ENCODE data around the gene GIT2.
"Not testable (repeated sequence)": the region's sequence is repeated elsewhere in the genome, so short reads cannot be mapped to it uniquely, and the experiment has no call there.

The GIT2 gene

GRCh38 chr12:109915171-109916040 is 80.8 kb downstream of the GIT2 start:
- DNase-seq, result no peak

- no peak for DNase-seq
These were observed 81.7 kb downstream of the GIT2 start for GRCh38 chr12:109914461-109914860.

DNA sequence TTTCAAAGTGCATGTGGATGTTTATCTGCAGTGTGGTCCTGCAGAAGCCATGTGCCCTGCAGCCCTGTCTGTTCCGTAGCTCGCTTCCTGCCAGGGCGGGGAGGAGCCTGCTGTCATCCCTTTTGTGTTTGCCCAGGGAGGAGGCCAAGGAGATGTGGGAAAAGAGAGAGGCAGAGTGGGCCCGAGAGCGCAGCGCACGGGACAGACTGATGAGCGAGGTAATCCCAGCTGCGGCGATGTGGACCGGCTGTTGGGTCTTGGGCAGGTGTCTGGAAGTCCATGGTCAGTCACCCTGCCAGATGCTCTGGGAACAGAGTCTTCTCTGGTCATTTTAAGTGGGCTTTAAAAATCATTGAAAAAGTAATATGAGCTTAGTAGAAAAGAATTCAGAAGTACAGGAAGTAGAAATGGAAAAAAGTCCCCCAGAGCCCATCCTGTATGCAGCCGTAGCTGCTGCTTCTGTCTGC is 83.3 kb downstream of the GIT2 start:
- no peak for DNase-seq

GRCh38 chr12:109910969-109911348 is 85.2 kb downstream of the GIT2 start:
- peak; percentile 15 for DNase-seq

- DNase-seq, result no peak
These were observed 85.8 kb downstream of the GIT2 start for GRCh38 chr12:109910254-109910968.

DNA sequence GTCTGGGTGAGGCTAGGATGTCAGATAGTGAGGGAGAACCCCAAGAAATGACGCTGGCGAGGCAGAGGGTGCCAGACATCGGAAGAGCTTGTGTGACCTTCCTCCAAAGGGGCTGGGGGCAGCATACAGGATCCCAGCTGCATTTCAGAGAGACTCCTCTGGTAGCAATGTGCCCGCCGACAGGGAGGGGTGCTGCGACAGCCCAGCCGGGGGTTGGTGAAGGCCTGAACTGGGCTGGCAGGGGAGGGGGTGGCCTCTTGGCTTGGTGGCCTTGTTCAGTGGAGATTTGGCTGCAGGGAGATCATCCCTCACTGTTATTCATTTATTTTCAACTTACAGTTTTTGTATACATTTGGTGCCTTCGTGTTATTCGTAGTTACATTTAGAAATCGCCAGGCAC is 90.9 kb downstream of the GIT2 start:
- no peak for DNase-seq

- no peak for DNase-seq
These were observed 93.2 kb downstream of the GIT2 start for GRCh38 chr12:109902891-109903418.

DNA sequence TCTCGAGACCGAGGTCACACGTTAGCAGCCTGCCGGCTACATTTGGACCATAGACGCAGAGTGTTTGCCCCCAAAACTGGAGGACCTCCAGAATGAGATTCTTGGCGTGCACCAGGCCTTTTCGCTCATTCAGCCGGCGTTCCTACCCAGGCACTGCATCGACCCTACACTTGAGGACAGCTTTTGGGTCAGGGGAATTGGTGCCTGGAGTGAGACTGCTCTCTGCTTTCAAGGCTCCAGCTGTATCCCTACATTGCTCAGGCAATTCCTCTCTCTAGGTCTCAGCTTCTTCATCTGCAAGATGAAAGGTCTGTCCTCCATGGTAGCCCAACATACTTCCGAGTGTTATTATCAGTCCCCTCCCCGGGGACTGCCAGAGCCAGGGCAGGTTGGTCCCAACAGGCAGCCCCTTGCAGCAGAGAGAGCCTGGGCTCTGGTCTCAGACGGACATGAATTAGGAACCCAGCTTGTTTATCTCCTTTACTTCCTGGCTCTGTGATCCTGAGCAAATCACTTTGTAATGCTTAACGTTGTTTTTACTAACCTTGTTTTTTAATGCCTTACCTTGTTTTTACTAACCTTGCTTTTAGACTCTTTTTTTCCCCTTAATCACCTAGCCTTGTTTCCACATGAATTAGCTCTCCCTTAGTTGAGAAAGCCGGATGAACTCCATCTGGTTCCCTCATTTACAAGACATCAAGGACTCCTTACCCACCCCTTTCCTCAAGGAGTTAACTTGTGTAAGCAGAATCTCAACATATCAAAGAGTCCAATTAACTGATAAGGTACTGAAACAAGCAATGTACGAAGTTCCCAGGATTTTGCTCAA is 95.2 kb downstream of the GIT2 start:
- DNase-seq, result peak; percentile 25

DNA sequence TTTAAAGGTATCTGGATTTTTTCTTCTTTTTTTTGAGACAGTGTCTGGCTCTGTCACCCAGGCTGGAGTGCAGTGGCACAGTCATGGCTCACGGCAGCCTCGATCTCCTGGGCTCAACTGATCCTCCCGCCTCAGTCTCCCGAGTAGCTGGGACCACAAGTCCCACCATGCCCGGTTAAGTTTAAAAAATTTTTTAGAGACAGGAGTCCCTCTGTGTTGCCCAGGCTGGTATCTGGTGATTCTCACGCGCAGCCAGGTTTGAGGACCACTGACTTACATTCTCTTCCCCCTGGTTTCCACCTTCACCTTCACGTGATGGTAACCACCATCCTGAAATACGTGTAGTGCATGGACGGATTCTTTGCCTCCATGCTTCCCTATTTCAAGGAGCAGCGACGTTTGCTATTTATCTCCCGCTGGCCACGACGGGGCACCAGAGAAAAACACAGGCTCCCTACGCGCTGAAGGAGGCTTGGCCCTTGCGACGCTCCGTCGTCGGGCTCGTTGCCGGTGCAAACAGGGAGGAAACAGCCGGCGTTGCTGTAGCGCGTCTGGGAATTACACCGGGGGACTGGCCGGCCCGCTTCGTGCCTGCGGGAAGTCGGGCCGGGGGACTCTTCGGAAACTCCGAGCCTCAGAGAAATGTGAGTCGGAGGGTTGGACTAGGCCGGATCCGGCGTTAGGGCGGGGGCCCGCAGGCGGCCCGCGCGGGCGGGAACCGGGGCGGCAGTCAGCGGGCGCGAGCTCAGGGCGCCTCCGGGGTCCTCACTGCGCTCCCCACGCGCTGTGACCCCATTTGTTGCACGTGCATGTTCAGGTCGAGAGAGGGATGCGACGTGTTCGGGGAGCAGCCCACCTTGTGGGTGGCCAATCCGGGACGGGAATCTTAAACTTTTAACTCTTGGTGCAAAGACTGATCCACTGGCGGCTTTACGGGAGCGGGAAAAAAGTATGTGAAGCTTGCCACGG is 96.1 kb downstream of the GIT2 start, which contains the start of gene TCHP:
Gene TCHP, plus strand, starts transcription at position 492 of the 969 bp plus-strand sequence. CDS start 2,753 bp downstream, outside the sequence.
- DNase-seq, result peak; percentile 84

GRCh38 chr12:109899345-109899744 is 96.8 kb downstream of the GIT2 start:
- DNase-seq, result not testable (repeated sequence)

- no peak for DNase-seq
These were observed 99.1 kb downstream of the GIT2 start for GRCh38 chr12:109897029-109897428.

DNA sequence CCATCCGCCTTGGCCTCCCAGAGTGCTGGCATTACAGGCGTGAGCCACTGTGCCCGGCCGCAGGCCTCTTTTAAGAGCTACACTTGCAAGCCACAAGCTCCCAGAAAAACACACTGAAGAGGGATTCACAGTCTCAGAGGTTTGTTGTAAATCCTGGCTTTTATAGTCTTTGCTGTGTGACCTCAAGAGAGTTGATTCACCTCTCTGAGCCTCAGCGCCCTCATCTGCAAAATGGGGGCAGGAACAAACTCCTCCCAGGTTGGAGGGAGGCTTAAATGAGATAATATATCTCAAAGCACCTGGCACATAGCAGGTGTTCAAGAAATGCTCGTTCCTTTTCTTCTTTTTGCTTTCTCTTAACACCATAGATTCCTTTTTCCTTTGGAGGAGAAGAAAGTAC is 100.0 kb downstream of the GIT2 start:
- no peak for DNase-seq

DNA sequence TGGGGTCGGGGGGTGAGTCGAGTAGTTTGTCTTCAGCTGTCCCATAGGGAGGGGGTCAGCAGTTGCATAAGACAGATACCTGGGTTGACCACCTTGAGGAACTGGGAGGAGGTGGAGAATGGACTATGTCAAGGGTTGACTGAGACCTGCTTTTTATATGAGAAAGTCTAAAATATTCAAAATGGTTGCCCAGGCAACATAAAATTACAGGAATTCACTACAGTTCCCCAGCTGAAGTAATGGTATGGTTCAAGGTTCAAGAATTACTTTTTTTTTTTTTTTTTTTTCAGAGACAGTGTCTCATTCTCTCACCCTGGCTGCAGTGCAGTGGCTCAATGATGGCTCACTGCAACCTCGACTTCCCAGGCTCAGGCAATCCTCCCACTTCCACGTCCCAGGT is 101.2 kb downstream of the GIT2 start:
- DNase-seq, result no peak

GRCh38 chr12:109893261-109893995 is 102.7 kb downstream of the GIT2 start:
- DNase-seq, result no peak

- DNase-seq, result no peak
These were observed 103.4 kb downstream of the GIT2 start for GRCh38 chr12:109892748-109893147.

GRCh38 chr12:109892165-109892715 is 103.9 kb downstream of the GIT2 start:
- DNase-seq, result no peak

DNA sequence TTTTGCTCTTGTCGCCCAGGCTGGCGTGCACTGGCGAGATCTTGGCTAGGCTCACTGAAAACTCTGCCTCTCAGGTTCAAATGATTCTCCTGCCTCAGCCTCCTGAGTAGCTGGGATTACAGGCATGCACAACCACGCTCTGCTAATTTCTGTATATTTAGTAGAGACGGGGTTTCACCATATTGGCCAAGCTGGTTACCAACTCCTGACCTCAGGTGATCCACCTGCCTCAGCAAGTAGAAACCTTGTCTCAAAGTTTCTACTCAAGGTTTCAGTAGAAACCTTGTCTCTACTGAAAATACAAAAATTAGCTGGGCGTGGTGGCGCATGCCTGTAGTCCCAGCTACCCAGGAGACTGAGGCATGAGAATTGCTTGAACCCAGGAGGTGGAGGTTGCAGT is 104.4 kb downstream of the GIT2 start:
- not testable (repeated sequence) for DNase-seq

- DNase-seq, result no peak
These were observed 105.5 kb downstream of the GIT2 start for GRCh38 chr12:109890620-109891170.

DNA sequence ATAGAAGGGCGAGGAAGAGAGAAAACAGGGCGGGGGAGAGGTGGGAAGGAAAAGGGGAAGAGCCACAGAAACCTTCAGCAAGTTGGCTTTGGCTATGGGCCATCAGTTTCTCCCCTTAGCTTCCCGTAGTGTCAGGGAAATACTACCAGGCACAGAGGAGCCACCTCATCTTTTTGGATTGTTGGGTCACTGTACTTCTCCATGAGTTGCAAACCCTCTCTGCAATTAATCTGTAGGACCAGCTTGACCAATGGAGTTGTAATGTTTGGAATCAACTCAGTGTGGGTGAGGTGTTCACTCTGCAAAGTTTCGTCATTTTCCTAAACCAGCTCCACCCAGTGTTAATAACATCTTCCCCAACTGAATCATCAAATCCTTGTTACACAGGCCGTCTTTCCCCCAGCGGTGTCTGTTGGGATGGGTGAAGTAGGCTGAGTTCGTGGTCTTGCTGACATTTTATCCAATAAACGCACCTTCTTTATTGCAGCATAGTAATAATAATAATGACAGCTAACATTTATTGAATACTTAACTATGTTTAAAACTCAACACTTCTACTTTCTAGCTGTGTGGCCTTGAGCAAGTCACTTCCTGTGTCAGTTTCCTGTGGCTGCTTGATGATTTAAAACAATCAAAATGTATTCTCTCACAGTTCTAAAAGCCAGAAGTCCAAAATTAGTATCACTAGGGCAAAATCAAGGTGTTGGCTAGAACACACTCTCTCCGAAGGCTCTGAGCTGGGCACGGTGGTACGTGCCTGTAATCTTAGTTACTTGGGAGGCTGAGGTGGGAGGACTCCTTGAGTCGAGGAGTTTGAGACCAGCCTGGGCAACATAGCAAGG is 107.8 kb downstream of the GIT2 start:
- no peak for DNase-seq

Data from NCI-H146 (cell line).